GM12878 (cell line): ENCODE measurements around the gene RBX1. TPM values are rescaled to one million over a fixed set of nuclear protein-coding genes. Genes with fewer than 3 reads are reported as not detected.

Source experiments
- IKZF1 ChIP-seq: fragments of 450-650 bp; conservative IDR thresholded peaks from 2 replicates; pipeline ENCODE4 v1.6.1; 2017; ENCODE audit warnings: antibody characterized with exemption, mild to moderate bottlenecking
- IRF4 ChIP-seq: IDR thresholded peaks from 2 replicates; pipeline ENCODE4 v1.6.1; 2011; ENCODE audit warnings: low read depth, low read length
- MTA2 ChIP-seq: fragments of 450-650 bp; IDR thresholded peaks from 2 replicates; pipeline ENCODE4 v1.6.1; 2016; ENCODE audit warnings: low read depth, mild to moderate bottlenecking, moderate library complexity
- NFYA ChIP-seq: IDR thresholded peaks from 2 replicates; pipeline ENCODE4 v1.6.1; 2011; ENCODE audit warnings: low read depth, mild to moderate bottlenecking, low read length, improper control_type of control experiment, borderline replicate concordance
- RAD51 ChIP-seq: fragments of 450-650 bp; IDR thresholded peaks from 2 replicates; pipeline ENCODE4 v1.6.1; 2016; ENCODE audit warnings: moderate library complexity, mild to moderate bottlenecking, inconsistent platforms
- TARDBP ChIP-seq: IDR thresholded peaks from 2 replicates; pipeline ENCODE4 v1.6.1; 2016; ENCODE audit warnings: borderline replicate concordance
- YY1 ChIP-seq: IDR thresholded peaks from 2 replicates; pipeline ENCODE4 v1.6.1; 2011; ENCODE audit warnings: low read depth, mild to moderate bottlenecking, low read length
- ZNF384 ChIP-seq: IDR thresholded peaks from 2 replicates; pipeline ENCODE4 v1.6.1; 2012; ENCODE audit warnings: low read depth, mild to moderate bottlenecking, low read length, improper control_type of control experiment, borderline replicate concordance
- polyA plus RNA-seq, 11 experiments: library from polyadenylated mRNA; depleted of rRNA in 4 of 11; unstranded in 6 of 11; stranded (reverse) in 5 of 11; fragments of >200 nt; fragmentation: Nextera tagmentation in 4 of 11; fragmentation: Illumina TruSeq in 1 of 11; extraction: Ambion mirVana in 4 of 11; extraction: Trizol in 1 of 11; gene quantifications; 1 replicate in 1 of 11; 2 replicates in 10 of 11; pipeline versions ENCODE4 v1.2.1 to v1.2.3, GENCODE V29; 2011 to 2016; ENCODE audit warnings: inconsistent platforms in 2 of 11, missing spikeins in 2 of 11, low read depth in 1 of 11
- total RNA-seq, 4 experiments: library from RNA; depleted of rRNA in 3 of 4; stranded (reverse); fragments of >200 nt in 3 of 4; fragmentation: Illumina TruSeq in 1 of 4; extraction: Trizol in 1 of 4; gene quantifications; 2 replicates each; pipeline versions ENCODE4 v1.2.1 to v1.2.3, GENCODE V29; 2013 to 2021
- TF ChIP-seq, protein P1 (sequence below): IDR thresholded peaks from 2 replicates; pipeline ENCODE4 v1.6.1; 2012; ENCODE audit warnings: low read length, inconsistent platforms
- TF ChIP-seq, protein P2 (sequence below): fragments of 450-650 bp; IDR thresholded peaks from 2 replicates; pipeline ENCODE4 v1.6.1; 2017; ENCODE audit warnings: low read depth, mild to moderate bottlenecking, moderate library complexity
- TF ChIP-seq, protein P3 (sequence below): fragments of 450-650 bp; IDR thresholded peaks from 2 replicates; pipeline ENCODE4 v1.6.1; 2017; ENCODE audit warnings: antibody characterized with exemption, mild to moderate bottlenecking, moderate library complexity

The RBX1 gene
- total and polyA plus RNA-seq, 10 of the 15 experiments (the other 5 are each of a cell fraction or from before 2014, with no cell fraction given), result 71.2 to 468 (median 184) TPM

DNA sequence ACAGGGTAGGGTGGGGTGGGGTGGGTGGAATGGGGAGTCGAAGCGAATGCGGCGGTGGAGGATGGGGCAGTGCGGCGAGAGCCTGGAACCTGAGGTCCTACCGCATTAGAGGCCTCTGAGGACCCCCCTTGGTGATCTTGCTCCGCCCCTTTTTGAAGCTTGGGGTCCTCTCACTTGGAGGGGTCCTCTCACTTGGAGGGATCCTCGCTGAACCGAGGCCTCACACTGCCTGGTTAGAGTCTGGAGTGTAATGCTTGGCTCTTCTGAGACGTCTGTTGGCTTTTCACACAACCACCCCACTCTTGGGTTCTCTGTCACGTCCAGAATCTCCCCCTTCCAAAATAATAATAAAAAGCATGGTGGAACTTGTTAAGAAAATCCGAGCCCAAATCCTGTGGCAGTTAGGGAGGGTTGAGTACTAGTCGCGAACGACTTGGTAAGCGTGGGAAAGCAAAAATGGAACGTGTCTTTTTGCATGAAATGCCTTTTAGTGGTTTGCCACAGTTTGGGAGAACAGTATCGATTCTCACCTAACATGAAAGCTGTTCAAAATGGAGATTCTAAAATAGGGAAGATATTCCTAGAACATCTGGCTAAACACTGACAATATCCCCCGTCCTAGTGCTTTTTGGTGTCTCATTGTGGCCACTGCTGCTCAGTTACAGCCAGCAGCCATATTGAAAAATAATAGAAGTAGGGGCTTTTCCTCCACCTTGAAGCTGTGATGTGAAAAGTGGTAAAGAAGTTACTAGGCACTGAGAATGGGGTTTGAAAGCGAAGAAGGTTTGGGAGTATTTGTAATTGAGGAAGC is 822 bp downstream of the RBX1 start (continued):
- TF ChIP-seq ZNF384 (no peak), IKZF1 (no peak), IRF4 (no peak), RAD51 (no peak), NFYA (no peak; the same call in 1 of the 2 replicates), TARDBP (0 out of 2 replicates have a peak, but pooled peaks have one; percentile 70), YY1 (peak; percentile 94), MTA2 (peak; percentile 49; the same call in 1 of the 2 replicates)
- TF ChIP-seq, protein P1, sequence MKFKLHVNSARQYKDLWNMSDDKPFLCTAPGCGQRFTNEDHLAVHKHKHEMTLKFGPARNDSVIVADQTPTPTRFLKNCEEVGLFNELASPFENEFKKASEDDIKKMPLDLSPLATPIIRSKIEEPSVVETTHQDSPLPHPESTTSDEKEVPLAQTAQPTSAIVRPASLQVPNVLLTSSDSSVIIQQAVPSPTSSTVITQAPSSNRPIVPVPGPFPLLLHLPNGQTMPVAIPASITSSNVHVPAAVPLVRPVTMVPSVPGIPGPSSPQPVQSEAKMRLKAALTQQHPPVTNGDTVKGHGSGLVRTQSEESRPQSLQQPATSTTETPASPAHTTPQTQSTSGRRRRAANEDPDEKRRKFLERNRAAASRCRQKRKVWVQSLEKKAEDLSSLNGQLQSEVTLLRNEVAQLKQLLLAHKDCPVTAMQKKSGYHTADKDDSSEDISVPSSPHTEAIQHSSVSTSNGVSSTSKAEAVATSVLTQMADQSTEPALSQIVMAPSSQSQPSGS, result no peak
- TF ChIP-seq, protein P2, sequence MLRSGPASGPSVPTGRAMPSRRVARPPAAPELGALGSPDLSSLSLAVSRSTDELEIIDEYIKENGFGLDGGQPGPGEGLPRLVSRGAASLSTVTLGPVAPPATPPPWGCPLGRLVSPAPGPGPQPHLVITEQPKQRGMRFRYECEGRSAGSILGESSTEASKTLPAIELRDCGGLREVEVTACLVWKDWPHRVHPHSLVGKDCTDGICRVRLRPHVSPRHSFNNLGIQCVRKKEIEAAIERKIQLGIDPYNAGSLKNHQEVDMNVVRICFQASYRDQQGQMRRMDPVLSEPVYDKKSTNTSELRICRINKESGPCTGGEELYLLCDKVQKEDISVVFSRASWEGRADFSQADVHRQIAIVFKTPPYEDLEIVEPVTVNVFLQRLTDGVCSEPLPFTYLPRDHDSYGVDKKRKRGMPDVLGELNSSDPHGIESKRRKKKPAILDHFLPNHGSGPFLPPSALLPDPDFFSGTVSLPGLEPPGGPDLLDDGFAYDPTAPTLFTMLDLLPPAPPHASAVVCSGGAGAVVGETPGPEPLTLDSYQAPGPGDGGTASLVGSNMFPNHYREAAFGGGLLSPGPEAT, result no peak
- TF ChIP-seq, protein P3, sequence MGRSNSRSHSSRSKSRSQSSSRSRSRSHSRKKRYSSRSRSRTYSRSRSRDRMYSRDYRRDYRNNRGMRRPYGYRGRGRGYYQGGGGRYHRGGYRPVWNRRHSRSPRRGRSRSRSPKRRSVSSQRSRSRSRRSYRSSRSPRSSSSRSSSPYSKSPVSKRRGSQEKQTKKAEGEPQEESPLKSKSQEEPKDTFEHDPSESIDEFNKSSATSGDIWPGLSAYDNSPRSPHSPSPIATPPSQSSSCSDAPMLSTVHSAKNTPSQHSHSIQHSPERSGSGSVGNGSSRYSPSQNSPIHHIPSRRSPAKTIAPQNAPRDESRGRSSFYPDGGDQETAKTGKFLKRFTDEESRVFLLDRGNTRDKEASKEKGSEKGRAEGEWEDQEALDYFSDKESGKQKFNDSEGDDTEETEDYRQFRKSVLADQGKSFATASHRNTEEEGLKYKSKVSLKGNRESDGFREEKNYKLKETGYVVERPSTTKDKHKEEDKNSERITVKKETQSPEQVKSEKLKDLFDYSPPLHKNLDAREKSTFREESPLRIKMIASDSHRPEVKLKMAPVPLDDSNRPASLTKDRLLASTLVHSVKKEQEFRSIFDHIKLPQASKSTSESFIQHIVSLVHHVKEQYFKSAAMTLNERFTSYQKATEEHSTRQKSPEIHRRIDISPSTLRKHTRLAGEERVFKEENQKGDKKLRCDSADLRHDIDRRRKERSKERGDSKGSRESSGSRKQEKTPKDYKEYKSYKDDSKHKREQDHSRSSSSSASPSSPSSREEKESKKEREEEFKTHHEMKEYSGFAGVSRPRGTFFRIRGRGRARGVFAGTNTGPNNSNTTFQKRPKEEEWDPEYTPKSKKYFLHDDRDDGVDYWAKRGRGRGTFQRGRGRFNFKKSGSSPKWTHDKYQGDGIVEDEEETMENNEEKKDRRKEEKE, result no peak
